ENCODE measurements around the gene PIWIL4.
"Not testable (repeated sequence)": the region's sequence is repeated elsewhere in the genome, so short reads cannot be mapped to it uniquely, and the experiment has no call there.

Gene PIWIL4

DNA sequence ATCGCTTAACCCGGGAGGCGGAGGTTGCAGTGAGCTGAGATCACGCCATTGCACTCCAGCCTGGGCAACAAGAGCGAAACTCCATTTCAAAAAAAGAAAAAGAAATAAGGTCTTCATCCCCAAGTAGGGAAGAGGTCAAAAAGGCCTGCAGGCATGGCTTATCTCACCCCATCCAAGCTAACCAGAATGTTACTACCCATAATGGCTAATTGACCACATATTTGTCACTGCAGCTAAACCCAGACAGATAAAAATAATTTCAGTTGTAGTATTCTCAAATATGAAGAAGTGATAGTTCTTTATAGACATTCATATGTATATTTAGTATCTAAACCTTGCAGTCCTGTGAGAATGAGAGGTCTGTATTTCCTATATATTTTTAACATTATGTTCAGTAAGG lies 17.8 kb downstream of the PIWIL4 start:
- no peak for DNase-seq (ENCODE audit: low read depth in 3 of 3)

DNA sequence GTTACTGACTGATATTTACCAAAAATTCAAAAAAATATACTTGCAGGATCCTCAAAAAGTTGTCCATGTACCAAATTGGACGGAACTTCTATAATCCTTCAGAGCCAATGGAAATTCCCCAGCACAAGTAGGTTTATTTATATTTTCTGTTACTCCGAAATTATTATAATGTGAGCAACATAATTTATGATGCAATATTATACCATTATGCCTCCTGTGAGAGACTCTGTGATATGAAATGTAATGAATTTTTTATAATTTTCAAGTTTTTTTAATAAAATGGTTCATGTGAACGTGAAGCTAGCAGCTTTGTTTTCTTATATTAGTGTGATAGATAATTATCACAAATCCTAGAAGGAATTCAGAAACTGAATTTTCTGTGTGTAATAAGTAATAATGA lies 18.2 kb downstream of the PIWIL4 start:
- DNase-seq (ENCODE audit: low read depth in 3 of 3), result no peak

DNA sequence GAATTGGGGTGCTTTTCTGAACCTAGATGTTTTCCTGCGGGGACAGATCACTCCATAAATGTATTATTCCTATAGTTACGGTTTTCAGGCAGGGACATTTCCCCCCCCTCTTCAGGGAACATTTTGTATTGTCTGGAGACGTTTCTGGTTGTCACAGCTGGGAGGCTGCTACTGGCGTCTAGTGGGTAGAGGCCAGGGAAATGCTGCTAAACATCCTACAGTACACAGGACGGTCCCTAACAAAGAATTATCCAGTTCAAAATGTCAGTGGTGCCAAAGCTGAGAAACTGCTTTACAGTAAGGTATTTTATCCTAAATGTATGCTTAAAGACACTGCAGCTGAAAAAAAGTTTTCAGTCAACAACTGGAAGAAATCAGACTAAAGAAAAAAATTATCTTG lies 19.4 kb downstream of the PIWIL4 start:
- no peak for DNase-seq (ENCODE audit: low read depth in 3 of 3)

DNA sequence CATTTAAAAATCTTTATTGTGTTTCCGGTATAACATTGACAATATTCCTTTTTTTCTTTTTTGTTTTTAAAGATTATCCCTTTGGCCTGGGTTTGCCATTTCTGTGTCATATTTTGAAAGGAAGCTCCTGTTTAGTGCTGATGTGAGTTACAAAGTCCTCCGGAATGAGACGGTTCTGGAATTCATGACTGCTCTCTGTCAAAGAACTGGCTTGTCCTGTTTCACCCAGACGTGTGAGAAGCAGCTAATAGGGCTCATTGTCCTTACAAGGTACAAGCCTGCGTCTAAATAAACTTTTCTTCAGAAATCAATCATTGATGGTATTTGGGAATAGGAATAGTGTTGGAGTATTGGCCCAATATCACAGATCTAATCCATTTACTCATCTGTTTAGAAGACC lies 19.8 kb downstream of the PIWIL4 start:
- DNase-seq (ENCODE audit: low read depth in 3 of 3), result no peak

DNA sequence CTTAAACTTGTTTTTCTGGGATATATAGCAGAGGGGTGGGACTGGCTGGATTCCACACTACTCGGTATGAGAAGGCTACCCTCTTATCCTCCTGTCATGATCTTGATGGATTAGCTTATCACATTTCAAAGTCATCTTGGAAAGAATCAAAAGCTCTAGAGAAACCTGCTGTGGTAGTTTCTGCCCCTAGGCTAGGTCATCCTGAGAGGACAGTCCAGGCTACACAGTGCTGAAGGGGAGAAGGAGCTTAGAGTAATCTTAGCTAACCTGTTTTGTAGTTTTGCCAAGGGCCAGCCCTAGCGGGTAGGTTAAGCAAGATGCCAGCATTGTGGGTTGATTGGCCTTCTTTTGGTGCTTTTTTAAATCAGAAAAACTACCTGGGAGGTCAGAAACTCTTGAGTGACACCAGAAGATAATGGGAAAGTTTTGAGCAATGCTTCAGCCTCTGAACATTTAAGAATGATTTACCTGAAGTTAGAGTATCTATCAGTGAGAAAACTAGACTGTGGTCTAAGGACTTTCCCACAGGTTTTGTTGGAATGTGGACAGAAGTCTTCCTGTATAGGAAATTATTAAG lies 21.3 kb downstream of the PIWIL4 start:
- no peak for DNase-seq (ENCODE audit: low read depth in 3 of 3)

DNA sequence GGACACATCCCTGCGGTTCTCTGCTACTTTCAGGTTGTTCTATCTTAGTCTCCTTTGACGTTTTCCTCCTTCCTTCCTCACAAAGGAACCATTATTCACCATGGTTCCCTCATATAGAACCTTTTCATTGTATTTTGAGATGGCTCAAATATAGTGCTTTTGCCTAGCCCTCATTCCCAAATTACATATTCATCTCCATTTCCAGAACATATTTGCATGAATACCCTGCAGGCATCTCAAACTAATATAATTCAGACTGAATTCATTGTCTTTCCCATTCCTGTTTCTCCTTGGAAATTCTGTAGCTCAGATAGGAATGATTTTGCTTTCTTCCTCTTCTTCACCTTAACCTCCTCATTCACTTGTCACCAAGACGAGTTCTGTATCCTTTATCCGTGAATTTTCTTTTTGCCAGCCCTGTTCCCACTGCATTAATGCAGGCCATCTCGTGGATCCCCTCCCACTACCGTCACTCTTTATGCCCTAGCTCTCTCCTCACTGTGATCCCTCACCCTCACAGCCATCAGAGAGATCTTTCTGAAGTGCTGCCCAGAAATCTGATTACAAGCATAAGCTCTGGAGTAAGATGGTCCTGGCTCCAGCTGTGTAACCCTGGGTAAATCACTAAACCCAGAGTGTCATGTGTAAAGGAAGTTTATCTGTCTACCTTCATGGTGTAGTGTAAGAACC lies 23.3 kb downstream of the PIWIL4 start:
- no peak for DNase-seq (ENCODE audit: low read depth in 3 of 3)

DNA sequence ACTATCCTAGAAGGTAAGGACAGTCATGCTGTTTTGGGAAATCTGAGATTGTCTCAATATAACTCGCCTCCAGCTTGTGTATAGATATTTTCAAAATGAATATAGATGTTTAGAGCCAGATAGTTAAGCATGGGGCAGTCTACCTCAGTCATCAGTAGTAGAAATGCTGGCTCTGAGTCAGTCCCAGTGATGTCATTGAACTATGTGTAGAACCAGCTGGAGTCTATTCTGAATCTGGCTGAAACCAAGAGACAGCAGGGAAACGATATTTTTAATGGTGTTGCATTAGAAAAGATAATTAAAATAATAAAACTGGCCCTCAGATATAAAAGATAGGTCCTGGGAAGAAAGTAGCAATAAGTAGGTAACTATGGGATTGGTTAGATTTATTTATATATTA lies 25.9 kb downstream of the PIWIL4 start:
- no peak for DNase-seq (ENCODE audit: low read depth in 3 of 3)

DNA sequence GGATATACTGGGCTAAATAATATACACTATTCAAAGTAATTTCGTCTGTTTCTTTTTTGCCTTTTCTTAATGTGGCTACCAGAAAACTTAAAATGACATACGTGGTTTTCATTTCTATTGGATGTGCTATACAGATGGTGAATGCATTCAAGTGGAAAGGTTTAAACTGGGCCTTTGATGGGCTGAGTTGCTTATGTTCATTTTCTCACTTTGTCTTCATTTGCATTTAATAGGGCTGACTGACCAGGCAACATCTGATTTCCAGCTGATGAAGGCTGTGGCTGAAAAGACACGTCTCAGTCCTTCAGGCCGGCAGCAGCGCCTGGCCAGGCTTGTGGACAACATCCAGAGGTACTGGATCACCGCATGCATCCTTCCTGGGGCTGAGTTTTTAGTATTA lies 27.9 kb downstream of the PIWIL4 start:
- no peak for DNase-seq (ENCODE audit: low read depth in 3 of 3)

DNA sequence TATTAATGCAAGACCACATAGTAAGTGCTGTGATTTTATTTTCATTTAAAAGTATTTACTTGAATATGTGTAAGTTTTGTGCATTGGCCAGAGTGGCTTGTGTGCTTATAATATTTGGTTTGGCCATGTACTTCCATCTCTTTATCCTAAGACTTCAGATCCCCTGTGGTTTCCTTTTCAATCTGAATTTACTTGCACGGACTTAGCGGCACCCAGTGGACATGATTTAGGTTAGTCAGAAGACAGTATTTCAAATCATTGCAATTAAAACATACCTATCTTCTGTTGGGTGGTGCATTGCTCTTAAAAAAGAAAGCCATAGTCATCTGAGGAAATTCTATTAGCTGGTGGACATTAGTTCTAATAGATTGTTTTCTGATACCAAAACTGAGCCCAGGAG lies 30.7 kb downstream of the PIWIL4 start:
- no peak for DNase-seq (ENCODE audit: low read depth in 3 of 3)

DNA sequence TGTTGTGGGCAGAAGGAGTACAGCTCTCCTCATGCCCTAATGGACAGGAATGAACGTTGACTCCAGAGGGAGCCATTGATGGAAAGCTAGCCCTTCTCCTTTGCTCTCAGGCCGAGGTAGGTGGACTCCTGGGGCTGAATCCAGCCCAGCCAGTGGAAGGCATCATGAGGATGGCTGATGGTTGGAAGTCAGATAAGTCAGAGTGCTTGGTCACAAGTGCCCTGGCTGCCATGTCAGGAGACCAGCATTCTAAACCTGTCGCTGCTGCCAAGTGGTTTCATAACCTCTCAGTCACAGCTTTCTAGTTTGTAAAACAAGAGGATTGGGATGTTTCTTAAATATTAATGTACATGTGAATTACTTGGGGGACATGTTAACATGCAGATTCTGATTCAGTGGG lies 32.3 kb downstream of the PIWIL4 start:
- no peak for DNase-seq (ENCODE audit: low read depth in 3 of 3)

DNA sequence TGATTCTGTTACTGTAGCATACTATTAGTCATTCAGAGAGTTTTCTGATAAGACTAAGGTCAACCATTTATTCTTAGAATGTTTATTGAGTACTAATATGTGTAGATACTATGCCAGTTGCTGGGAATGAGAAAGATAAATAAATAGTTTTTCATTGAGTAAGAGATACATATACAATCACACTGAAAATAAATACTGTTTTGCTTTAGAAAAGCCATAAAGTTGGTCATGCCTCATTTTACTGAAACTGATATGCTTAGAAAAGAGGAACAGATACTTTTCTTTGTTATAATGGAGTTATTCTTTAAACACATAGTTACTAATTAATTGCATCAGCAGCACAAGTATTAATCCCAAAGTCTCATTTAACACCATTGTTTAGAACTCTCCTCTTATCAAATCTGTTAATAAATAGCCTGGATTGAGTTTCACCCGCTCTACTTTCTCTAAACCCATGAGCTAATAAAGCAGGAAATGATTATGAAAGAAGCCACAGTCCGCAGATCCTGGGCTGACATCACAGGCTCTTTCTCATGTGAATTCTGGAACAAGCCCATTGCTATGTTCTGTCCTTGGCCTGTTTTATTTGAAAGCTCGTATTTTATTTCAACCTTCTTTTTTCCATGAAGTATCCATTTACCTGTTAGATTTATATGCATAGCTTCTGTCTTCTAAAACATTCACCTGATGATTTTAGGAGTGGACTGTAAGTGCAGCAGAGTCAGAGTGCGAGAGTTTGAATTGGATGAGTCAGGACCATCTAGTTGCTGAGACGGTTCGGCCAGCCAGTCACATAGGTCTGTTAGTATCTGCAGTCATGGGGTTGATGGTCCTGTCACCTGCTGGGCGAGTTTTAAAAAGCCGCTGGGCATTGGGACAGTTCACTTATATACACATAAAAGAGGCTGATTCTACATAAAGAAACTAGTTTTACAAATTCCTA lies 35.5 kb downstream of the PIWIL4 start:
- DNase-seq (ENCODE audit: low read depth in 3 of 3), result no peak

DNA sequence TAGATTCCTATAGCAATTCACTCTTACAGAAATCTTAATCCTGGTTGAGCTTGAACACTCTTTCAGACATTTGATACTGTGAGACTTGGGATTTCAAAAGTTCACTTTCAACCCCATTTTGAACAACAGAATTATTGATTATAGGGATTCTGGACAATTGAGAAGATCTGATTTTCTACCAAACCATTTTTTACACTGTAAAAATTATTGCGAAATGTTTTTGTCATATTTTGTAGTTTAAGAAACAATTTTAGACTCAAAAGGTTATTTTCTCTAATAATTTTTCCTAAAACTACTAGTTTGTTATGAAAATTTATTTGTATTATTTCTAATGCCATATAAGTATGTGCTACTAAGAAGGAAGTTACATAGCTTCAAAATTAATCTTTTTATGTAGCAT lies 36.4 kb downstream of the PIWIL4 start:
- DNase-seq (ENCODE audit: low read depth in 3 of 3), result no peak

DNA sequence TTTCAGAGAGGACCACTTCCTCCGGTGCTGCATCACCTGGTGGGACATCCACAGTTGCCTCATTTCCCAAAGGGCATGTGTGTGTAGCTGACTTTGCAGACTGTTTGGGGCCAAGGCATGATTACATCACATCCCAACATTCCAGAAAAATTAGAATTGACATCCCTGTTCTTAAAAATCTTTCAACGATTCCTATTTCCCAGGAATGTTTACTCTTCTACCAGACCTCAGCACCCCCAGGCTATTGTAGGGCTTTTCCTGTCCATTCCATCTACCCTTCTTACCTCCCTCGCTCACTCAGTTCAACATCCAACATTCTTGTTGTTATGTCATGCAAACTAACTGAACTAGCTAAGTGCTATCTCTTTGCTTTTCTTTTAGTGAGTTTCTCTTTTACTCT lies 37.3 kb downstream of the PIWIL4 start:
- no peak for DNase-seq (ENCODE audit: low read depth in 3 of 3)

DNA sequence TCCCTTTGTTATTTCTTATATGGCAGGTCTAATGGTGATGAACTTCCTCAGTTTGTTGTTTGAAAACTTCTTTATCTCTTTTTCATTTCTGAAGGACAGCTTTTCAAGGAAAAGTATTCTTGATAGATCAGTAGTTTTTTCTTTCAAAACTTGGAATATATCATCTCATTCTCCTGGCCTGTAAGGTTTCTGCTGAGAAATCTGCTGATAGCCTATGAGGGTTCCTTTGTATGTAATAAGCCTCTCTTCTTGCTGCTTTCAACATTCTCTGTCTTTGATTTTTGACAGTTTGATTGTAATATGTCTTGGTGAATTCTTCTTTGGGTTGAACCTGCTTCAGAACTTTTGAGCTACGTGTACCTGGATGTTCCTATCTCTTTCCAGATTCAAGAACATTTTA lies 46.0 kb downstream of the PIWIL4 start:
- no peak for DNase-seq (ENCODE audit: low read depth in 3 of 3)

DNA sequence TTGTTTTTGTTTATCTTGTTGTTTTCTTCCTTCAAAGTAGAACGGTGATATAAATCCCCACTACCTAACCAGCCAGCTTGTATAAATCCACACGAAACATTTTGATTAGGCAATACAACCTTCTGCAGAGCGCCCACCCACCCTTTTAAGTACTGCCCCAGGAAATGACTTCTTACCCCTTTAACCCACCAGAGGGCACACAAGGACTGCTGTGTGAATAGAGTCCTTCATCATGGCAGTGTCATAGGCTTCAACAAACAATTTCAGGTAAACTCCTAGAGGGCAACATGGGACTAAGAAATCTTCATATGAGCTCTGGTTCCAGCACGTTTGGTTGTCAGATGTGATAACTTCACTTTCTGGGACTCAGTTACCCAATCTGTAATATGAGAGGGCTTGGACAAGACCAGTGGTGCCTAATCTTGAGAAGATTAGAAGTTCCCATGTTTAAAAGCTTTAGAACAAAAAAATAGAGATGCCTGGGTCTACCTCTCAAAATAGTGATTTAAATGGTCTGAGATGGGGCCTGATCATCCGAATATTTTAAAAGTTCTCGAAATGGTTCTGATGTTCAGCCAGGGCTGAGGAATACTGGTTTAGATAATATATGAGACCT lies 56.1 kb downstream of the PIWIL4 start:
- DNase-seq (ENCODE audit: low read depth in 3 of 3), result peak in 1 of 3 experiments; percentile 4

DNA sequence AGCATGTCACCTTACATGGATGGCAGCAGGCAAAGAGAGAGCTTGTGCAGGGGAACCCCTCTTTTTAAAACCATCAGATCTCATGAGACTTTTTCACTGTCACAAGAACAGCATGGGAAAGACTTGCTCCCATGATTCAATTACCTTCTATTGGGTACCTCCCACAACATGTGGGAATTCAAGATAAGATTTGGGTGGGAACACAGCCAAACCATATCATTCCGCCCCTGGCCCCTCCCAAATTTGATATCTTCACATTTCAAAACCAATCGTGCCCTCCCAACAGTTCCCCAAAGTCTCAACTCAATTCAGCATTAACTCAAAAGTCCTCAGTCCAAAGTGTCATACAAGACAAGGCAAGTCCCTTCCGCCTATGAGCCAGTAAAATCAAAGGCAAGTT lies 58.3 kb downstream of the PIWIL4 start:
- DNase-seq (ENCODE audit: low read depth in 3 of 3), result not testable (repeated sequence)

DNA sequence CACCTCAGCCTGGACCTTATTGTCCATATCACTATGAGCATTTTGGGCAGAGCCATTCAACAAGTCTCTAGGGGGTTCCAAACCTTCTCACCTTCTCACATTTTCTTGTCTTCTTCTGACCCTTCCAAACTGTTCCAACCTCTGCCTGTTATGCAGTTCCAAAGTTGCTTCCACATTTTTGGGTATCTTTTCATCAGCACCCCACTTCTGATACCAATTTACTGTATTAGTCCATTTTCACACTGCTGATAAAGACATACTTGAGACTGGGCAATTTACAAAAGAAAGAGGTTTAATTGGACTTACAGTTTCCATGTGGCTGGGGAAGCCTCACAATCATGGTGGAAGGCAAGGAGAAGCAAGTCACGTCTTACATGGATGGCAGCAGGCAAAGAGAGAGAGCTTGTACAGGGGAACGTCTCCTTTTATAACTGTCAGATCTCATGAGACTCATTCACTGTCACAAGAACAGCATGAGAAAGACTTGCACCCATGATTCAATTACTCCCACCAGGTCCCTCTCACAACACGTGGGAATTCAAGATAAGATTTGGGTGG lies 59.9 kb downstream of the PIWIL4 start:
- not testable (repeated sequence) for DNase-seq (ENCODE audit: low read depth in 3 of 3)

DNA sequence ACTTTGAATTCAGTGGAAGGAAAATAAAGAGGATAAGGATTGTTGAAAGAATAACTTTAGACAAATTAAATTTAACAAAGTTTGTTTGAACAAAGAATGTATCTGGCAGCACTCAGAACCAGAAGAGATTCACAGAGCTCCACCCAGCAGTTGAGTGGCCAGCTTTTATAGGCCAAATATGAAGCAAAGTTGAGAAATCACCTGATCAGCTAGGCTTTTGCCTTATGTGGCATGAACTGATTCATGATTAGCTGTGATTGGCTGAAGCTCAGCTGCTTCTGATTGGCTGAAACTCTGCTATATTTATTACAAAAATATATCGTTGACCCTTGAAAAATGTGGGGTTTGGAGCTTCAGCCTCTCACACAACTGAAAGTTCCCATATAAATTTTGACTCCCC lies 62.6 kb downstream of the PIWIL4 start:
- no peak for DNase-seq (ENCODE audit: low read depth in 3 of 3)

DNA sequence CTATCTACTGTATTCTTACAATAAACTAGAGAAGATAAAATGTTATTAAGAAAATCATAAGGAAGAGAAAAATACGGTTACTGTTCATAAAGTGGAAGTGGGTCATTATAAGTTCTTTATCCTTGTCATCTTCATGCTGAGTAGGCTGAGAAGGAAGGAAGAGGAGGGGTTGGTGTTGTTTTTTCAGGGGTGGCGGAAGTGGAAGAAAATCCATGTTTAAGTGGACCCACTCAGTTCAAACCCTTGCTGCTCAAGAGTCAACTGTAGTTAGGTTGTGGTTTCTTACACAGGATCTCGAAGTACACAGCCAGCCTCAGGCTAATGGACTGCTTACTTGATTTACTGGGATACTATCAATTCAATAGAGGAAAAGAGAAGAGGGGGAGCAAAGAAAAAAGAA lies 63.1 kb downstream of the PIWIL4 start:
- no peak for DNase-seq (ENCODE audit: low read depth in 3 of 3)

DNA sequence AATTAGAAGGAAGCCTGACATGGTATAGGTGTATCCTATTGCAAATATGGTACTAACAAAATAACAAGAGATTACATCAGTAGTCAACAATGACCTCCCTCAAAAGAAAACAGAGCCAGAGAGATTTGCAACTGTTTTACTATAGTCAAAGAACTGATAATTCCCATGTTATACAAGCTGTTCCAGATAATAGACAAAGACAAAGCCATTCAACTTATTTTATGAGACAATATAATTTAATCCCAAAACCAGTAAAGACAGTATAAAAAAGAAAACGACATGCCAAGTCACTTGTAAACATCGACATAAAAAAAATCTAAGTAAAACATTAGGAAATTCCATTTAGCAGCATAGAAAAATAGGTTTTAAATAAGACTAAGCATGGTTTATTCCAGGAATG lies 65.2 kb downstream of the PIWIL4 start:
- DNase-seq (ENCODE audit: low read depth in 3 of 3), result no peak

DNA sequence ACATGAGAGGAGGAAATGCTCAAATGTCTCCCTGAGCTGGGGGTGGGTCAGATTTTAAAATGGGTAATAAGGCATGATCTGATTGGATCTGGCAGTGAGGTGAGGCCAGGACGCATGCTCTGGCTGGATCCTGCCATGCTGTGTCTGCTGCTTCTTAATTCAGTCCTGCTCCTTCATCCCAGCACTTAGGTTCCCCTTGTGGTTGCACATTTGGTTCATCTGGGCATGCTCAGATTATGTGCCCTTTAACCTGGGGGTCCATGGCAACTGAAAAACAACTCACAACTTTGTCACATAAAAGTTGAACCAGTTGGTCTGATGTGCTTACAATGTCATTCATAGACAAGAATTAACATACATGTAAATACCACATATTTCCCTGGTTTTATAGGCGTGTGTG lies 67.9 kb downstream of the PIWIL4 start:
- DNase-seq (ENCODE audit: low read depth in 3 of 3), result no peak

DNA sequence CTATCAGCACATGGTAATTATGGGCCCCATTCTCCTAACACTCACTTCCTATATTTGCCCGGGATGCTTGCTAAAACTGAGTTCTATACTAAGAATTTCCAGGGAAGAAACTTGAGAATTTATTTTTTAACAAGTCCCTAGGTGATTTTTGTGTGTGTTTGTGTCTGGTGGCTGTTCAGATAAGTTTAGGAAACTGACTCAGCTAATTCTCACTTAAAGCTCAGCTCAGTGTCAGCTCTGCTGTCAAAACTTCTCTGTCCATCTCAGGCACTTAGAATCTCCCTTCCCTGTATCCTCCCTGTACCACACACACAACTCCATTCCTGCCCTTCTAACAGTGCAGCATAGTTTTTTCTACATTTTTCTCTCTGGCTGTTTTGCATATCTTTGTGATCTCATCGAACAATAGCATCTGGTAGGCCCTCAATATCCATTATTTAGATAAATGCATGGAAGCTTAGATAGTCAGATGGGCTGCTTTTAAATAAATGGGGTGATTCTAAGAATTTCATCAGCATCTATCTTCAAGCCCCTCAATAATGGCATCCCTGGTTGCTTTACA lies 69.3 kb downstream of the PIWIL4 start:
- DNase-seq (ENCODE audit: low read depth in 3 of 3), result no peak

All from stimulated activated CD4-positive, alpha-beta T cell treated with anti-CD3 and anti-CD28 coated beads, TNF-alpha, amount 100 ng/mL, for 4 hours (primary cell).